Measurements from ENCODE around the gene FUBP3.

The FUBP3 gene

GRCh38 chr9:130593020-130593419 lies 13.6 kb downstream of the FUBP3 start:
- no peak overlapping the region for H3K27ac ChIP-seq
- TF ChIP-seq CTCF (IDR thresholded peaks at IDR 0.05) (no peak), ZFX (IDR thresholded peaks at IDR 0.05; ENCODE audit: borderline replicate concordance) (no peak)

GRCh38 chr9:130597228-130597627 lies 17.9 kb downstream of the FUBP3 start:
- TF ChIP-seq ZFX (IDR thresholded peaks at IDR 0.05; ENCODE audit: borderline replicate concordance) = no peak
- TF ChIP-seq CTCF (IDR thresholded peaks at IDR 0.05) = no peak
- no peak overlapping the region for H3K27ac ChIP-seq

- H3K27ac ChIP-seq = no peak overlapping the region
- TF ChIP-seq CTCF (IDR thresholded peaks at IDR 0.05) (no peak), ZFX (IDR thresholded peaks at IDR 0.05; ENCODE audit: borderline replicate concordance) (no peak)
Observed at GRCh38 chr9:130598188-130598587, 18.8 kb downstream of the FUBP3 start.

GRCh38 chr9:130599625-130600024 lies 20.2 kb downstream of the FUBP3 start:
- no peak overlapping the region for H3K27ac ChIP-seq
- no peak for TF ChIP-seq CTCF (IDR thresholded peaks at IDR 0.05)
- no peak for TF ChIP-seq ZFX (IDR thresholded peaks at IDR 0.05; ENCODE audit: borderline replicate concordance)

GRCh38 chr9:130601100-130601499 lies 21.7 kb downstream of the FUBP3 start:
- TF ChIP-seq CTCF (IDR thresholded peaks at IDR 0.05) (no peak), ZFX (IDR thresholded peaks at IDR 0.05; ENCODE audit: borderline replicate concordance) (no peak)
- no peak overlapping the region for H3K27ac ChIP-seq

- no peak for TF ChIP-seq ZFX (IDR thresholded peaks at IDR 0.05; ENCODE audit: borderline replicate concordance)
- TF ChIP-seq CTCF (IDR thresholded peaks at IDR 0.05) = no peak
Observed at GRCh38 chr9:130604295-130604694, 24.9 kb downstream of the FUBP3 start.

GRCh38 chr9:130606887-130607600 lies 27.7 kb downstream of the FUBP3 start:
- TF ChIP-seq CTCF (IDR thresholded peaks at IDR 0.05) (no peak), ZFX (IDR thresholded peaks at IDR 0.05; ENCODE audit: borderline replicate concordance) (no peak)
- H3K27ac ChIP-seq = no peak overlapping the region

More at GRCh38 chr9:130604295-130604694, 24.9 kb downstream of the FUBP3 start:
- H3K27ac ChIP-seq = no peak overlapping the region
